Lower lobe of right lung (tissue), 2 donors: ENCODE measurements around the gene REEP1. TPM values are rescaled to one million over a fixed set of nuclear protein-coding genes. Genes with fewer than 3 reads are reported as not detected.

Experiments used
- ATAC-seq, 2 donors: fragments of 200-7000 bp; cut with Tn5 transposase; one replicate each; pipeline ENCODE4 v1.9.1; 2020 to 2022; ENCODE audit warnings: mild to moderate bottlenecking in 2 of 2, moderate library complexity in 2 of 2
- DNase-seq: peaks from one replicate; pipeline ENCODE4 v3.0.0-alpha.2; 2020
- H3K27ac ChIP-seq: fragments of 200-600 bp; one replicate; pipeline ENCODE4 v1.8.0; 2022
- H3K27me3 ChIP-seq: fragments of 200-600 bp; one replicate; pipeline ENCODE4 v1.8.0; 2022; ENCODE audit warnings: low read depth
- H3K36me3 ChIP-seq: fragments of 200-600 bp; one replicate; pipeline ENCODE4 v1.8.0; 2022; ENCODE audit warnings: mild to moderate bottlenecking
- H3K4me1 ChIP-seq: fragments of 200-600 bp; one replicate; pipeline ENCODE4 v1.8.0; 2022
- H3K4me3 ChIP-seq: fragments of 200-600 bp; one replicate; pipeline ENCODE4 v1.8.0; 2022; ENCODE audit warnings: mild to moderate bottlenecking
- H3K9me3 ChIP-seq: fragments of 200-600 bp; one replicate; pipeline ENCODE4 v1.8.0; 2022
- CTCF ChIP-seq: fragments of 200-600 bp; IDR thresholded peaks from one replicate; pipeline ENCODE4 v1.8.0; 2022; ENCODE audit warnings: antibody characterized with exemption, mild to moderate bottlenecking
- intact Hi-C: fragments of 100-400 bp; cut with DNase I; formaldehyde crosslinking; loops from one replicate; pipeline ENCODE4 v1.11.0; 2022
- total RNA-seq: library from RNA; stranded (reverse); fragmentation: NEBNext Ultra II Directional; extraction: Animal tissue kit (Norgen Biotek cat#: 25700); gene quantifications from one replicate; pipeline ENCODE4 v1.2.1, GENCODE V29; 2021
- donor health status: DM: no; HTN: yes; CAD: no; lungs with severe emphysema.

The REEP1 gene
- total RNA-seq, 1 donor from 2014 or later: 6.9 TPM

- no peak for TF ChIP-seq CTCF
- Histone ChIP-seq H3K27ac (no peak overlapping the region), H3K9me3 (no peaks in the 10 kb centered on the region), H3K27me3 (no peaks in the 10 kb centered on the region), H3K4me3 (no peak overlapping the region), H3K4me1 (peaks cover 9% of the 10 kb centered on the region), H3K36me3 (no peaks in the 10 kb centered on the region)
- intact Hi-C loops: no loop called here
- no peak for ATAC-seq
- no peak for DNase-seq
Observed at GRCh38 chr2:86301711-86302202, 35.7 kb downstream of the REEP1 start.

- Histone ChIP-seq H3K4me3 (no peak overlapping the region), H3K27me3 (no peaks in the 10 kb centered on the region), H3K9me3 (no peaks in the 10 kb centered on the region), H3K4me1 (peaks cover 9% of the 10 kb centered on the region), H3K36me3 (no peaks in the 10 kb centered on the region), H3K27ac (no peak overlapping the region)
- TF ChIP-seq CTCF: no peak
- DNase-seq (no peak), ATAC-seq (no peak)
- intact Hi-C loops: no loop called here
Observed at GRCh38 chr2:86301009-86301408, 36.4 kb downstream of the REEP1 start.

- no peak for ATAC-seq
- no peak for DNase-seq
- intact Hi-C loops: no loop called here
Observed at GRCh38 chr2:86300496-86300895, 36.9 kb downstream of the REEP1 start.

GRCh38 chr2:86298411-86299390 lies 38.7 kb downstream of the REEP1 start:
- intact Hi-C loops: no loop called here
- Histone ChIP-seq H3K27ac (no peak overlapping the region), H3K27me3 (no peaks in the 10 kb centered on the region), H3K4me3 (no peak overlapping the region), H3K9me3 (no peaks in the 10 kb centered on the region), H3K4me1 (peaks cover 9% of the 10 kb centered on the region), H3K36me3 (no peaks in the 10 kb centered on the region)
- TF ChIP-seq CTCF: no peak
- ATAC-seq (peak in 1 of 2 donors; percentile 31), DNase-seq (no peak)

More at GRCh38 chr2:86300496-86300895, 36.9 kb downstream of the REEP1 start:
- no peak for TF ChIP-seq CTCF
- no peak overlapping the region for H3K27ac ChIP-seq
- no peaks in the 10 kb centered on the region for H3K27me3 ChIP-seq
- no peaks in the 10 kb centered on the region for H3K9me3 ChIP-seq
- H3K4me3 ChIP-seq: no peak overlapping the region
- H3K36me3 ChIP-seq: no peaks in the 10 kb centered on the region
- peaks cover 9% of the 10 kb centered on the region for H3K4me1 ChIP-seq

- Histone ChIP-seq H3K27me3 (peaks cover 3% of the 10 kb centered on the region), H3K27ac (no peak overlapping the region), H3K36me3 (no peaks in the 10 kb centered on the region), H3K9me3 (no peaks in the 10 kb centered on the region), H3K4me3 (no peak overlapping the region), H3K4me1 (peaks cover 9% of the 10 kb centered on the region)
- no peak for DNase-seq
- intact Hi-C loops: no loop called here
- peak; percentile 15 for TF ChIP-seq CTCF
- no peak for ATAC-seq
Observed at GRCh38 chr2:86297382-86298147, 39.9 kb downstream of the REEP1 start.
